Fibroblast of lung (primary cell): ENCODE results near the gene DOCK3. TPM values are rescaled to one million over a fixed set of nuclear protein-coding genes. Genes with fewer than 3 reads are reported as not detected.

ENCODE experiments used
- DNase-seq, 2 donors: peaks; one replicate each; pipeline versions ENCODE4 v3.0.0 to v3.0.0-alpha.2; 2010; ENCODE audit warnings: low read depth in 2 of 2
- H2AFZ ChIP-seq: 2 replicates; pipeline ENCODE4 v1.5.1; 2012; ENCODE audit warnings: low read length, control low read depth, inconsistent platforms
- H3K27ac ChIP-seq: 2 replicates; pipeline ENCODE4 v1.5.1; 2011; ENCODE audit warnings: low read length, control low read depth; ENCODE audit not compliant: insufficient read depth
- H3K27me3 ChIP-seq: 2 replicates; pipeline ENCODE4 v1.5.1; 2011; ENCODE audit warnings: mild to moderate bottlenecking, low read length; ENCODE audit not compliant: control insufficient read depth, insufficient read depth
- H3K36me3 ChIP-seq: 2 replicates; pipeline ENCODE4 v1.5.1; 2011; ENCODE audit warnings: low read length; ENCODE audit not compliant: control insufficient read depth, insufficient read depth
- H3K4me1 ChIP-seq: 2 replicates; pipeline ENCODE4 v1.5.1; 2011; ENCODE audit warnings: low read length; ENCODE audit not compliant: control insufficient read depth, insufficient read depth; ENCODE audit errors: extremely low read depth
- H3K4me2 ChIP-seq: 2 replicates; pipeline ENCODE4 v1.5.1; 2011; ENCODE audit warnings: low read length, control low read depth; ENCODE audit not compliant: insufficient read depth; ENCODE audit errors: extremely low read depth
- H3K4me3 ChIP-seq, 4 experiments: fragments of 200-600 bp in 1 of 4; sonication (generic) in 1 of 4; replicated peaks in 1 of 4; 2 replicates each; pipeline ENCODE4 v1.5.1; 2011 to 2016; ENCODE audit warnings: low read length in 4 of 4, low read depth in 3 of 4, mild to moderate bottlenecking in 3 of 4, control low read depth in 2 of 4, inconsistent platforms in 1 of 4, mixed read lengths in 1 of 4; ENCODE audit not compliant: insufficient read depth in 1 of 4; ENCODE audit errors: control extremely low read depth in 1 of 4
- H3K79me2 ChIP-seq: 2 replicates; pipeline ENCODE4 v1.5.1; 2012; ENCODE audit warnings: mild to moderate bottlenecking, low read length, inconsistent platforms; ENCODE audit not compliant: control insufficient read depth, insufficient read depth
- H3K9ac ChIP-seq: 2 replicates; pipeline ENCODE4 v1.5.1; 2011; ENCODE audit warnings: mild to moderate bottlenecking, low read length, control low read depth; ENCODE audit not compliant: insufficient read depth
- H3K9me3 ChIP-seq: 2 replicates; pipeline ENCODE4 v1.5.1; 2012; ENCODE audit warnings: low read depth, low read length; ENCODE audit not compliant: control insufficient read depth, insufficient read depth
- H4K20me1 ChIP-seq: 2 replicates; pipeline ENCODE4 v1.5.1; 2011; ENCODE audit warnings: low read length; ENCODE audit not compliant: control insufficient read depth, insufficient read depth; ENCODE audit errors: extremely low read depth
- EZH2 ChIP-seq: IDR thresholded peaks from 2 replicates; pipeline ENCODE4 v1.5.1; 2012; ENCODE audit warnings: low read length, control low read depth, mild to moderate bottlenecking; ENCODE audit errors: missing control alignments
- polyA plus RNA-seq, 2 donors: library from polyadenylated mRNA; depleted of rRNA in 1 of 2; stranded (reverse) in 1 of 2; unstranded in 1 of 2; fragments of >200 nt; gene quantifications; 2 replicates each; pipeline ENCODE4 v1.2.1, GENCODE V29; 2011 to 2012; ENCODE audit warnings: missing spikeins in 1 of 2
- total RNA-seq: library from RNA; depleted of rRNA; stranded (reverse); fragments of >200 nt; gene quantifications from 2 replicates; pipeline ENCODE4 v1.2.1, GENCODE V29; 2014
- TF ChIP-seq, protein P1 (sequence below), 2 donors: IDR thresholded peaks in 1 of 2; conservative IDR thresholded peaks in 1 of 2; 1 replicate in 1 of 2; 2 replicates in 1 of 2; pipeline ENCODE4 v1.5.1; 2011 to 2012; ENCODE audit warnings: low read length in 2 of 2, control low read depth in 1 of 2, inconsistent platforms in 1 of 2, low read depth in 1 of 2, mild to moderate bottlenecking in 1 of 2

DOCK3 gene
- total and polyA plus RNA-seq, 2 donors (not counting 1 experiment from before 2014, with no cell fraction given), result 0.07 to 0.17 TPM

DNA sequence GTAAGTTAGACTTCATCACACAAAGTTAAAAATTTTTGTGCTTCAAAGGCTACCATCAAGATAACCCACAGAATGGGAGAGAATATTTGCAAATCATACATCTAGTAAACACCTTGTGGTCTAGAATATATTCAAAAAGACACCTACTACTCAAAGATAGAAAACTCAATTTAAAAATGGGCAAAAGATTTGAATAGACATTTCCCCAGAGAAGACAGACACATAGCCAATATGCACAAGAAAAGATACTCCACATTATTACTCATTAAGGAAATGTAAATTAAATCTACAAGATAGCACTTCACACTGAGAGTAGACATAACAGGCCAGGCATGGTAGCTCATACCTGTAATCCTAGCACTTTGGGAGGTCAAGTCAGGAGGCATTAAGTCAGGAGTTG, 622.6 kb downstream of the DOCK3 start:
- Histone ChIP-seq H4K20me1 (no peaks in the 10 kb centered on the region), H3K9me3 (no peaks in the 10 kb centered on the region), H2AFZ (no peak overlapping the region), H3K27me3 (no peaks in the 10 kb centered on the region), H3K4me3 (no peak overlapping the region), H3K9ac (no peak overlapping the region), H3K4me2 (no peak overlapping the region), H3K4me1 (no peaks in the 10 kb centered on the region), H3K27ac (no peak overlapping the region), H3K79me2 (no peaks in the 10 kb centered on the region), H3K36me3 (no peaks in the 10 kb centered on the region)
- DNase-seq, result no peak
- TF ChIP-seq, protein P1, sequence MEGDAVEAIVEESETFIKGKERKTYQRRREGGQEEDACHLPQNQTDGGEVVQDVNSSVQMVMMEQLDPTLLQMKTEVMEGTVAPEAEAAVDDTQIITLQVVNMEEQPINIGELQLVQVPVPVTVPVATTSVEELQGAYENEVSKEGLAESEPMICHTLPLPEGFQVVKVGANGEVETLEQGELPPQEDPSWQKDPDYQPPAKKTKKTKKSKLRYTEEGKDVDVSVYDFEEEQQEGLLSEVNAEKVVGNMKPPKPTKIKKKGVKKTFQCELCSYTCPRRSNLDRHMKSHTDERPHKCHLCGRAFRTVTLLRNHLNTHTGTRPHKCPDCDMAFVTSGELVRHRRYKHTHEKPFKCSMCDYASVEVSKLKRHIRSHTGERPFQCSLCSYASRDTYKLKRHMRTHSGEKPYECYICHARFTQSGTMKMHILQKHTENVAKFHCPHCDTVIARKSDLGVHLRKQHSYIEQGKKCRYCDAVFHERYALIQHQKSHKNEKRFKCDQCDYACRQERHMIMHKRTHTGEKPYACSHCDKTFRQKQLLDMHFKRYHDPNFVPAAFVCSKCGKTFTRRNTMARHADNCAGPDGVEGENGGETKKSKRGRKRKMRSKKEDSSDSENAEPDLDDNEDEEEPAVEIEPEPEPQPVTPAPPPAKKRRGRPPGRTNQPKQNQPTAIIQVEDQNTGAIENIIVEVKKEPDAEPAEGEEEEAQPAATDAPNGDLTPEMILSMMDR (conservative IDR thresholded peaks at IDR 0.05 in 1 of 2, IDR thresholded peaks at IDR 0.05 in 1 of 2; ENCODE audit: low read depth in 1 of 2, low read length in 2 of 2), result no peak
- TF ChIP-seq EZH2, result no peak

DNA sequence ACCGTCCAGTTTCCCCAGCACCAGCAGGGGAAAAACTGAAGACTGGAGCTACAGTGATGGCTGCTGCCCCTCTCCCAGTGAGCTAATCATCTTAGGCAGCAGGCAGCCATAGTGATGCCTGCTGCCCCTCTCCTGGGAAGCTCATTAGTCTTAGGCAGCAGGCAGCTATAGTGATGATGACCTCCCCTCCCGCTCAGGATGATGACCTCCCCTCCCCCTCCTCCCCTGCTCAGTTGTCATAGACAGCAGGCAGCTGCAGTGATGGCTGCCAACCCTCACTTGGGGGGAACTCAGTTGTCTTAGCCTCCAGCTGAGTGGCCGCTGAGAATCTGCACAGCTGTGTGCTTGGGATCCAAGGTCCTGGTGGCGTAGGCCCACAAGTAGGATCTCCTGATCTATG, 629.5 kb downstream of the DOCK3 start:
- Histone ChIP-seq H3K4me2 (no peak overlapping the region), H3K79me2 (no peaks in the 10 kb centered on the region), H2AFZ (no peak overlapping the region), H4K20me1 (no peaks in the 10 kb centered on the region), H3K9me3 (no peaks in the 10 kb centered on the region), H3K9ac (no peak overlapping the region), H3K4me3 (no peak overlapping the region), H3K27ac (no peak overlapping the region), H3K36me3 (no peaks in the 10 kb centered on the region), H3K27me3 (no peaks in the 10 kb centered on the region), H3K4me1 (no peaks in the 10 kb centered on the region)
- TF ChIP-seq, protein P1 (conservative IDR thresholded peaks at IDR 0.05 in 1 of 2, IDR thresholded peaks at IDR 0.05 in 1 of 2; ENCODE audit: low read depth in 1 of 2, low read length in 2 of 2), result no peak
- TF ChIP-seq EZH2, result no peak
- no peak for DNase-seq

DNA sequence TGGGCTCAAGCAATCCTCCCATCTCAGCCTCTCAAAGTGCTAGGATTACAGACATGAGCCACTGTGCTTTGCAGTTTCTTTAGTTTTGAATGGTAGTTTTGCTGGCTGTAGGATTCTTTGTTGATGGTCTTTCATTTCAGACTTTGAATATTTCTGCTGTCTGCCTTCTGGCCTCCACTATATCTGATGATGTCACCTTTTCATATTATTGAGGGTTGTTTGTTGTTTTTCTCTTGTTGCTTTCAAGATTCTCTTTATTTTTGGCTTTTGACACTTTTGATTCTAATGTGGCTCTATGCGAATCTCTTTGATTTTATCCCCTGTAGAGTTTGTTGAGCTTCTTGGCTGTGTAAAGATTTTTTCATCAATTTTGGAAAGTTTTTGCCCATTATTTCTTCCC, 631.4 kb downstream of the DOCK3 start:
- no peaks in the 10 kb centered on the region for H4K20me1 ChIP-seq
- H3K36me3 ChIP-seq, result no peaks in the 10 kb centered on the region
- no peak overlapping the region for H3K4me2 ChIP-seq
- no peak overlapping the region for H3K9ac ChIP-seq
- no peak overlapping the region for H2AFZ ChIP-seq
- no peaks in the 10 kb centered on the region for H3K9me3 ChIP-seq
- no peaks in the 10 kb centered on the region for H3K79me2 ChIP-seq
- DNase-seq, result no peak
- no peak overlapping the region for H3K27ac ChIP-seq
- no peaks in the 10 kb centered on the region for H3K27me3 ChIP-seq
- no peaks in the 10 kb centered on the region for H3K4me1 ChIP-seq
- no peak overlapping the region for H3K4me3 ChIP-seq
- TF ChIP-seq EZH2, result no peak
- TF ChIP-seq, protein P1 (conservative IDR thresholded peaks at IDR 0.05 in 1 of 2, IDR thresholded peaks at IDR 0.05 in 1 of 2; ENCODE audit: low read depth in 1 of 2, low read length in 2 of 2), result no peak
